Thoracic aorta (tissue), 2 donors: ENCODE data around the gene TBL1X. TPM values are rescaled to one million over a fixed set of nuclear protein-coding genes. Genes with fewer than 3 reads are reported as not detected.

ENCODE experiments used
- ATAC-seq: fragments of 150-250 bp; one replicate; pipeline ENCODE4 v1.8.0; 2017; ENCODE audit warnings: low read depth; ENCODE audit not compliant: insufficient number of reproducible peaks, low FRiP score
- DNase-seq: peaks from one replicate; pipeline ENCODE4 v3.0.0-alpha.2; 2020; ENCODE audit warnings: low spot score
- H3K27ac ChIP-seq, 2 donors: fragments of 200-600 bp; sonication (generic); 1 replicate in 1 of 2; 2 replicates in 1 of 2; pipeline ENCODE4 v1.5.1; 2016; ENCODE audit warnings: mild to moderate bottlenecking in 2 of 2, moderate library complexity in 2 of 2
- H3K27me3 ChIP-seq: fragments of 200-600 bp; sonication (generic); replicated peaks from 2 replicates; pipeline ENCODE4 v1.6.0; 2016; ENCODE audit warnings: mild to moderate bottlenecking; ENCODE audit not compliant: insufficient read depth
- H3K36me3 ChIP-seq: fragments of 200-600 bp; sonication (generic); one replicate; pipeline ENCODE4 v1.5.1; 2016
- H3K4me1 ChIP-seq, 2 donors: fragments of 200-600 bp; sonication (generic); 1 replicate in 1 of 2; 2 replicates in 1 of 2; pipeline versions ENCODE4 v1.5.1 to v1.6.0; 2016; ENCODE audit warnings: low read depth in 2 of 2, mild to moderate bottlenecking in 1 of 2; ENCODE audit not compliant: control insufficient read depth in 1 of 2
- H3K4me3 ChIP-seq: fragments of 200-600 bp; sonication (generic); 2 replicates; pipeline ENCODE4 v1.5.1; 2016; ENCODE audit warnings: mild to moderate bottlenecking
- H3K9me3 ChIP-seq: fragments of 200-600 bp; sonication (generic); 2 replicates; pipeline ENCODE4 v1.5.1; 2016
- CTCF ChIP-seq: fragments of 200-600 bp; sonication (generic); IDR thresholded peaks from one replicate; pipeline ENCODE4 v1.5.1; 2019; ENCODE audit warnings: antibody characterized with exemption
- total RNA-seq, 2 donors: library from RNA; depleted of rRNA; stranded (reverse); fragments of >200 nt; gene quantifications; one replicate each; pipeline versions ENCODE4 v1.1.0 to v1.2.3, GENCODE V29; 2016

TBL1X gene
- total RNA-seq, 2 donors from 2014 or later, result 37.9 to 39.7 TPM

DNA sequence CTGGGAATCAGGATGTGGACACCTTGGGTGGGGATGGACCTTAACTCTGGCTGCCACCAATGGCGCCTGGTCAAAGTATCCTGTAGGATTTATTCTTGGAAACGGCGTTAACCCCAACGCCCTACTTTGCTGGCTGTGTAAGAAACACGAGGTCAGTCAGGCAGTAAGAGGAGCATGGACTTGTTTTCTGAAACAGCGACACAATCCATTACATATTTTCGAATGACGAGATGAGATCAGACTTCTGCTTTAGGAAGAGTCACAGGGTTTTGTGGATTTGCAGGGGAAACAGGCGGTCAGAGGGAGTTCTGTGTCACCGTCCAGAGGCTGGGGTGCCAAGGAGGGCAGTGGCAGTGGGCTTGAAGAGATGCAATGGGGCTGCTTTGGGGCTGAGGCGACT, 92.2 kb downstream of the TBL1X start:
- no peaks in the 10 kb centered on the region for H3K27me3 ChIP-seq
- H3K4me3 ChIP-seq, result no peak overlapping the region
- no peaks in the 10 kb centered on the region for H3K4me1 ChIP-seq
- ATAC-seq, result no peak
- no peak for TF ChIP-seq CTCF
- H3K27ac ChIP-seq, result no peak overlapping the region
- no peak for DNase-seq
- no peaks in the 10 kb centered on the region for H3K9me3 ChIP-seq
- H3K36me3 ChIP-seq, result no peaks in the 10 kb centered on the region

DNA sequence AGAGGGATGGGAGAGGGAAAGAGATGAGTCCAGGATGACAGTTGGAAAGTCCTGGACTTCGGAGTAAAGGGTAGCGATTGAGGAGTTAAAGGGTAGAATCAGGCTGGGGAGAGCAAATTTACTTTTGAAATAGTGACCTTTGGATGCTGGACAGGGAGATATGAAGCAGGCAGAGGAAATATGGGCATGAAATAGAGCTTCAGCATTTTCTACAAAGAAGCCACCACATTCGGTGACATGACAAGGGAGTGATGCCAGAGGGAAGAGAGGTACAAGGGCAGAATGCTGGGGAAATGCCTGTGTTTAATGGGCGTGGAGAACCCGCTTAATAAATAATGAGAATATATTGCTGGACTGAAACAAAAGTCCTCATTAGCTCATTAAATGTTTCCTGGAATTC, 92.7 kb downstream of the TBL1X start:
- DNase-seq, result no peak
- no peaks in the 10 kb centered on the region for H3K27me3 ChIP-seq
- peaks cover 0 to 4% of the 10 kb centered on the region in 2 donors for H3K4me1 ChIP-seq
- no peaks in the 10 kb centered on the region for H3K36me3 ChIP-seq
- no peak for TF ChIP-seq CTCF
- no peak overlapping the region for H3K27ac ChIP-seq
- H3K4me3 ChIP-seq, result no peak overlapping the region
- H3K9me3 ChIP-seq, result no peaks in the 10 kb centered on the region
- ATAC-seq, result no peak

- Histone ChIP-seq H3K36me3 (no peaks in the 10 kb centered on the region), H3K27me3 (no peaks in the 10 kb centered on the region), H3K27ac (no peak overlapping the region), H3K4me1 (peaks cover 0 to 13% of the 10 kb centered on the region in 2 donors), H3K4me3 (no peak overlapping the region), H3K9me3 (no peaks in the 10 kb centered on the region)
- no peak for TF ChIP-seq CTCF
- DNase-seq, result no peak
- ATAC-seq, result no peak
These were observed 93.8 kb downstream of the TBL1X start for GRCh38 chrX:9558615-9559014.

DNA sequence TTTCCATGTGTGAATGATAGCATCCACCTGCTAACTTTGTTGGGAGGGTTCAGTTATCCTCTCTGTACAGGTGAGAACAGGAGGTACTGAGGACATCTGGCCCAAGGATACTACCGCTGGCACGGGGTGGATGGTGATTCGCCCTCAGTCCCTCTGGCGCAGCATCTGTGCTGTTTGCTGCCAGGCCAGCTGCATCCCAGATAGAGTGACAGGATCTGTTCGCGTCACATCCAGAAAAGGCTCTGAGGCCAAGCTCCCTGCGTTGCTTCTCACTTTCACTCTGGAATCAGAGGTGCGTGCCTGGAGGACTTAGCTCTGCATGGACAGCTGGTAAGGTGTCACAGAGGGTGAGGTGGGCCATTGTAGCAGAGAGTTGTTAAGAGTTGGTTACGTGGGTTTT, 95.4 kb downstream of the TBL1X start:
- Histone ChIP-seq H3K4me1 (peaks cover 0 to 13% of the 10 kb centered on the region in 2 donors), H3K4me3 (no peak overlapping the region), H3K36me3 (no peaks in the 10 kb centered on the region), H3K9me3 (no peaks in the 10 kb centered on the region), H3K27me3 (no peaks in the 10 kb centered on the region), H3K27ac (no peak overlapping the region)
- TF ChIP-seq CTCF, result no peak
- DNase-seq (no peak), ATAC-seq (no peak)

DNA sequence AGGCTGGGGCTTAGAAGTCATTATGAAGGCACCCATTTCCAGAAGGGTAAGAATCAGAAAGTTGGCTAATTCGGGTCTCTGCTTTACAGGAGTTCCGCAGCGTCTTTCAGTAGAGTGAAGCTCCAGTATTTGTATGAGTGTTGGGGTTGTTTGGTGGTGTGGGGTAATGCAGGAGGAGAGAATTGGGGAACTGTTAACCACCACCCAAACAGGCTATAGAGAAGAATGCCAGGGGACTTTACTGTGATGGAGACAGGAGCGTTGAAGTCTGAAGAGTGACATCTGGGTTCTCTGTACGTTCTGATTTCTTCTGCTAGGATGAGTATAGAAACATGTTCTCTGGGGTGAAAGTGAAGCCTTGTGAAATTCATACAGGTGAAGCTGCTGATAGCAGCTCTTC, 96.3 kb downstream of the TBL1X start:
- no peak for DNase-seq
- TF ChIP-seq CTCF, result no peak
- no peaks in the 10 kb centered on the region for H3K36me3 ChIP-seq

More for the DNA sequence above, 96.3 kb downstream of the TBL1X start:
- no peaks in the 10 kb centered on the region for H3K27me3 ChIP-seq
- H3K27ac ChIP-seq, result no peak overlapping the region
- no peaks in the 10 kb centered on the region for H3K9me3 ChIP-seq
- peaks cover 0 to 18% of the 10 kb centered on the region in 2 donors for H3K4me1 ChIP-seq
- H3K4me3 ChIP-seq, result no peak overlapping the region
- no peak for ATAC-seq
